Measurements from ENCODE around the gene WDR6.

DNA sequence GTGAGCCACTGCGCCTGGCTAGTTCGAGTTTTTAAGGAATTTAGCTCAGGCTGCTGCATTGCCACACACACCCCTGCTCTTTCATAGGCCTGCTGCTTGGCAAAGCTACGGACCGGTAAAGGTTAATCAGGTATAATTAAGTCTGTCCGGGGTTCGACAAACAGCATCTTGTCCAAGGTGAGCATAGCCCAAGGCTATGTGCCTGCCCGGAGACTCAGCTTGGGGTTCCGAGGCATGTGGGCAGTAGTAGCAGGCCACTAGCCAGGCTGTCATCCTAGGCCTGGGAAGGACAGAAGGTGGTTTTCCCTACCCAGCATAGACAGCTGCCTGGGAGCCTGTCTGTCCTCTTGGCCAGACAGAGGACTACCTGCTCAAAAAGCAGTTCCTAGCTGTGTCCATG, 10.6 kb upstream of the WDR6 start:
- no peak for TF ChIP-seq ZFP3 (CRISPR knock-in tag; IDR thresholded peaks at IDR 0.05)
- TF ChIP-seq TOX (CRISPR knock-in tag; IDR thresholded peaks at IDR 0.05; ENCODE audit: borderline replicate concordance), result no peak
- no peak for TF ChIP-seq RARB (CRISPR knock-in tag; IDR thresholded peaks at IDR 0.05)
- TF ChIP-seq BACH2 (CRISPR knock-in tag; IDR thresholded peaks at IDR 0.05; ENCODE audit: borderline replicate concordance), result no peak

All from SK-N-SH treated with all-trans-retinoic acid at 6 μM for 48 hours (cell line).